Common myeloid progenitor, CD34-positive (primary cell): Measurements from ENCODE around the gene CIART. TPM values are rescaled to one million over a fixed set of nuclear protein-coding genes. Genes with fewer than 3 reads are reported as not detected.
"Not testable (repeated sequence)": the region's sequence is repeated elsewhere in the genome, so short reads cannot be mapped to it uniquely, and the experiment has no call there.

Experiments used
- CTCF ChIA-PET: fragments of 350-600 bp; sonication (Branson Sonifier 250); formaldehyde crosslinking; loops from one replicate; lab custom pipeline; 2021; ENCODE audit warnings: antibody characterized with exemption; lab: Charles Lee
- POLR2A ChIA-PET: fragments of 350-600 bp; sonication (Branson Sonifier 250); formaldehyde crosslinking; loops from one replicate; lab custom pipeline; 2021; ENCODE audit warnings: antibody characterized with exemption; lab: Charles Lee
- DNase-seq, 3 donors: peaks; one replicate each; pipeline versions ENCODE4 v3.0.0 to v3.0.0-alpha.2; 2013
- H3K27ac ChIP-seq, 2 experiments: 1 replicate in 1 of 2; 2 replicates in 1 of 2; pipeline ENCODE4 v1.7.0; 2013; ENCODE audit warnings: inconsistent platforms in 2 of 2, low read length in 2 of 2, mild to moderate bottlenecking in 2 of 2, low read depth in 1 of 2, moderate library complexity in 1 of 2; ENCODE audit not compliant: severe bottlenecking in 2 of 2, insufficient read depth in 1 of 2, poor library complexity in 1 of 2
- H3K27me3 ChIP-seq, 5 experiments: replicated peaks in 2 of 5; 1 replicate in 3 of 5; 2 replicates in 2 of 5; pipeline versions ENCODE4 v1.6.1 to v1.7.0; 2013; ENCODE audit warnings: low read length in 4 of 5, mild to moderate bottlenecking in 2 of 5, moderate library complexity in 2 of 5, inconsistent platforms in 1 of 5; ENCODE audit not compliant: insufficient read depth in 5 of 5, control insufficient read depth in 4 of 5
- H3K36me3 ChIP-seq, 4 experiments: 1 replicate in 2 of 4; 2 replicates in 2 of 4; pipeline versions ENCODE4 v1.6.1 to v1.7.0; 2013; ENCODE audit warnings: low read length in 3 of 4, control low read depth in 1 of 4, mild to moderate bottlenecking in 1 of 4; ENCODE audit not compliant: control insufficient read depth in 4 of 4, insufficient read depth in 4 of 4
- H3K4me1 ChIP-seq, 4 experiments: 1 replicate in 3 of 4; 2 replicates in 1 of 4; pipeline versions ENCODE4 v1.6.1 to v1.7.1; 2013; ENCODE audit warnings: low read length in 3 of 4, mild to moderate bottlenecking in 3 of 4, control low read depth in 1 of 4, inconsistent platforms in 1 of 4, moderate library complexity in 1 of 4; ENCODE audit not compliant: control insufficient read depth in 4 of 4, insufficient read depth in 4 of 4; ENCODE audit errors: control extremely low read depth in 1 of 4
- H3K4me3 ChIP-seq, 7 experiments: 1 replicate in 4 of 7; 2 replicates in 3 of 7; pipeline versions ENCODE4 v1.5.1 to v1.7.0; 2013; ENCODE audit warnings: mild to moderate bottlenecking in 7 of 7, low read length in 6 of 7, moderate library complexity in 6 of 7, inconsistent platforms in 2 of 7, low read depth in 2 of 7, control low read depth in 1 of 7; ENCODE audit not compliant: insufficient read depth in 4 of 7, control insufficient read depth in 1 of 7; ENCODE audit errors: extremely low read depth in 1 of 7
- H3K9me3 ChIP-seq, 5 experiments: 1 replicate in 4 of 5; 2 replicates in 1 of 5; pipeline versions ENCODE4 v1.6.1 to v1.7.1; 2013; ENCODE audit warnings: low read length in 4 of 5, mild to moderate bottlenecking in 2 of 5, inconsistent platforms in 1 of 5, low read depth in 1 of 5, moderate library complexity in 1 of 5; ENCODE audit not compliant: control insufficient read depth in 4 of 5, insufficient read depth in 2 of 5; ENCODE audit errors: control extremely low read depth in 1 of 5
- WGBS: methylation state at CpG from one replicate; pipeline ENCODE4 v1.1.5; 2013; ENCODE audit not compliant: insufficient coverage; 5-methylcytosine and 5-hydroxymethylcytosine counted together
- polyA plus RNA-seq: library from polyadenylated mRNA; unstranded; fragments of 120-200 nt; gene quantifications from one replicate; pipeline ENCODE4 v1.2.1, GENCODE V29; 2013

Gene CIART, protein sequence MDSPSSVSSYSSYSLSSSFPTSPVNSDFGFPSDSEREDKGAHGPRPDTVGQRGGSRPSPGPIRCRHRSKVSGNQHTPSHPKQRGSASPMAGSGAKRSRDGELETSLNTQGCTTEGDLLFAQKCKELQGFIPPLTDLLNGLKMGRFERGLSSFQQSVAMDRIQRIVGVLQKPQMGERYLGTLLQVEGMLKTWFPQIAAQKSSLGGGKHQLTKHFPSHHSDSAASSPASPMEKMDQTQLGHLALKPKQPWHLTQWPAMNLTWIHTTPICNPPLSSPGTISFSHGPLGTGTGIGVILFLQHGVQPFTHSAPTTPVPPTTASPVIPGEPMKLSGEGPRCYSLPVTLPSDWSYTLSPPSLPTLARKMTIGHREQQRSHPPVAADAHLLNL
- 0.41 TPM for polyA plus RNA-seq

DNA sequence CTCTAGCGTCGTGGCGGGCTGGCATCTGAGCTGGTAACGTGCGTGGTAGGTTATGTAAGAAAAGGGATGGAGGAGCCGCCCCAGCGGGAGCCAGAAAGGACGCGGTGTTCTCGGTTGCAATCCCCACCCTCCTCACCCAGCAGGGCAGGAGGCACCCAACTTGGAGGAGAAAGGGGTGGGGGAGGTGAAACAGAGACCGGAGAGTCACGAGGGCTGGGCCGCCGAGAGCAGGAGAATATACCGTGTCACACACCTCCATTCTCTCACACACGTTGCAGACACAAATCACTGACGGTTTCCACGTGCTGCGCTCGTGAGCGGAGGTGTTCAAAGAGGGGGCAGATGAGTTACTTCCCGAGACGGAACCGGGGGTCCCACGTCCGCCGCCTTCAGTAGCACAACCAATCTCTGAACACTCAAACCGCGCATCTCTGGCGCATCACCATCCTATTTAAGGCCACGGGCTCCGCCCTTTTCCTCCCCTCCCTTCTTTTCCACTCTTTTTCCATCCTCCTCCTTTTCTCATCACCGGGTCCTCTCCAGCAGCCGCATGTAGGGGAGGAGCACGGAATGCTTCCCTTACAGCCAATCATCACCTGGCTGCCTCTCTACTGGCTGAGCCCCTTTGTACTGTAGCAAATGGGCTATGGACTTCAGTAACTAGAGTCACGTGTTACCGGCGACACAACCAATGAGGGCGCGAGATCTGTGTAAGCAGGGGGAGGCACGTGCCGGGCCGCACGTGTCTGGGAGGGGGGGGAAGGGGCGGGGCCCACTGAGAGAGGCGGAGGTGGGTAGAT, at the start of gene CIART:
Gene CIART, plus strand, starts transcription at position 797 of the 800 bp plus-strand sequence. CDS start 714 bp downstream, outside the sequence.
- peak within 1 kb of the TSS in 6 of 7 experiments; percentile 24 to 76 (median 60) for H3K4me3 ChIP-seq
- ChIA-PET CTCF (interaction anchor here (0.5 to 16.4 kb wide), 6 partner anchors 9 to 1686 kb away, joined by 3 to 246 read pairs (median 6); partner anchors contain the start of genes APH1A, C1orf54 and CA14), POLR2A (interaction anchor here (0.6 to 1.2 kb wide), 5 partner anchors 9 to 26 kb away, joined by 3 to 4 read pairs (median 3); partner anchors contain the start of genes C1orf54 and CA14)
- peaks cover 6 to 18% (median 14%) of the 10 kb centered on the region in 4 experiments for H3K4me1 ChIP-seq
- no peak within 1 kb of the TSS for H3K27ac ChIP-seq
- peak; percentile 91 to 98 (median 96) for DNase-seq
- H3K9me3 ChIP-seq, result no peaks in the 10 kb centered on the region
- H3K27me3 ChIP-seq, result peaks cover 0 to 16% (median 8%) of the 10 kb centered on the region in 5 experiments
- H3K36me3 ChIP-seq, result no peaks in the 10 kb centered on the region
- WGBS, result 1% methylated on average over 31 of the region's 46 CpGs

GRCh38 chr1:150232921-150233320, 49.4 kb upstream of the CIART start:
- WGBS, result 97% methylated on average over 5 of the region's 10 CpGs
- not testable (repeated sequence) for H3K27me3 ChIP-seq, H3K9me3 ChIP-seq, H3K36me3 ChIP-seq, DNase-seq, H3K4me3 ChIP-seq
- peaks cover 10 to 24% (median 18%) of the 10 kb centered on the region in 4 experiments for H3K4me1 ChIP-seq
- ChIA-PET CTCF (interaction anchor here (0.6 to 2.2 kb wide), 4 partner anchors 8 to 773 kb away, joined by 3 to 8 read pairs (median 4); no protein-coding TSS in a partner anchor), POLR2A (interaction anchor here (0.6 to 0.9 kb wide), 2 partner anchors 15 to 73 kb away, joined by 3 to 5 read pairs; no protein-coding TSS in a partner anchor)
- peak overlapping the region in 1 of 2 experiments; percentile 94 for H3K27ac ChIP-seq

- ChIA-PET POLR2A (interaction anchor here (0.6 to 0.9 kb wide), 2 partner anchors 16 to 74 kb away, joined by 3 to 5 read pairs; no protein-coding TSS in a partner anchor), CTCF (interaction anchor here (0.6 to 2.2 kb wide), 4 partner anchors 9 to 773 kb away, joined by 3 to 8 read pairs (median 4); no protein-coding TSS in a partner anchor)
- DNase-seq, result peak; percentile 26 to 62 (median 58)
- Histone ChIP-seq H3K4me1 (peaks cover 10 to 24% (median 18%) of the 10 kb centered on the region in 4 experiments), H3K27me3 (no peaks in the 10 kb centered on the region), H3K9me3 (no peaks in the 10 kb centered on the region), H3K27ac (peak overlapping the region; percentile 84 to 94), H3K36me3 (peaks cover 3 to 7% (median 5%) of the 10 kb centered on the region in 4 experiments), H3K4me3 (peak overlapping the region in 6 of 7 experiments; percentile 90 to 100 (median 94))
- 13% methylated on average over 3 of the region's 15 CpGs for WGBS
These were observed 48.7 kb upstream of the CIART start for GRCh38 chr1:150233359-150234308.

GRCh38 chr1:150234309-150234565, 48.1 kb upstream of the CIART start:
- Histone ChIP-seq H3K4me3 (peak overlapping the region; percentile 77 to 100 (median 91)), H3K36me3 (peaks cover 0 to 3% (median 2%) of the 10 kb centered on the region in 4 experiments), H3K9me3 (no peaks in the 10 kb centered on the region), H3K27ac (peak overlapping the region; percentile 84 to 94), H3K4me1 (peaks cover 10 to 24% (median 18%) of the 10 kb centered on the region in 4 experiments), H3K27me3 (no peaks in the 10 kb centered on the region)
- POLR2A ChIA-PET, result no interaction called here
- 0% methylated on average over 2 of the region's 9 CpGs for WGBS
- no peak for DNase-seq
- CTCF ChIA-PET, result interaction anchor here (2.2 kb wide), 1 partner anchor 10 kb away, joined by 8 read pairs; no protein-coding TSS in a partner anchor

GRCh38 chr1:150234566-150235293, 47.6 kb upstream of the CIART start:
- WGBS, result 0% methylated on average over 67 of the region's 78 CpGs
- peak; percentile 82 to 95 (median 95) for DNase-seq
- CTCF ChIA-PET, result interaction anchor here (2.2 kb wide), 1 partner anchor 10 kb away, joined by 8 read pairs; no protein-coding TSS in a partner anchor
- H3K4me3 ChIP-seq, result peak overlapping the region; percentile 77 to 100 (median 91)
- POLR2A ChIA-PET, result interaction anchor here (1.4 kb wide), 1 partner anchor 34 kb away, joined by 3 read pairs; the partner anchor contains the start of gene APH1A
- no peaks in the 10 kb centered on the region for H3K9me3 ChIP-seq
- peaks cover 10 to 24% (median 18%) of the 10 kb centered on the region in 4 experiments for H3K4me1 ChIP-seq
- peak overlapping the region; percentile 84 to 94 for H3K27ac ChIP-seq
- H3K36me3 ChIP-seq, result peaks cover 0 to 3% (median 1%) of the 10 kb centered on the region in 4 experiments
- H3K27me3 ChIP-seq, result no peaks in the 10 kb centered on the region
